Osteoblast (primary cell): ENCODE measurements around the gene CORO2A. TPM values are rescaled to one million over a fixed set of nuclear protein-coding genes. Genes with fewer than 3 reads are reported as not detected.

ENCODE experiments used
- DNase-seq: peaks from one replicate; pipeline ENCODE4 v3.0.0; 2011; ENCODE audit warnings: low spot score, mixed read lengths; ENCODE audit not compliant: insufficient read length; ENCODE audit errors: missing footprints
- H2AFZ ChIP-seq: 2 replicates; pipeline ENCODE4 v1.6.0; 2011; ENCODE audit warnings: mild to moderate bottlenecking, low read length
- H3K27ac ChIP-seq: 2 replicates; pipeline ENCODE4 v1.5.1; 2011; ENCODE audit warnings: mild to moderate bottlenecking, low read depth, low read length, moderate library complexity
- H3K27me3 ChIP-seq: 2 replicates; pipeline ENCODE4 v1.6.0; 2012; ENCODE audit warnings: mild to moderate bottlenecking, control low read depth, inconsistent platforms, low read length, moderate library complexity; ENCODE audit not compliant: insufficient read depth
- H3K36me3 ChIP-seq: 2 replicates; pipeline ENCODE4 v1.5.1; 2011; ENCODE audit warnings: mild to moderate bottlenecking, low read length, control low read depth, moderate library complexity; ENCODE audit not compliant: insufficient read depth
- H3K4me1 ChIP-seq: 2 replicates; pipeline ENCODE4 v1.5.1; 2011; ENCODE audit warnings: mild to moderate bottlenecking, low read length, control low read depth, moderate library complexity; ENCODE audit not compliant: insufficient read depth
- H3K4me2 ChIP-seq: 2 replicates; pipeline ENCODE4 v1.6.0; 2011; ENCODE audit warnings: mild to moderate bottlenecking, low read length; ENCODE audit not compliant: insufficient read depth
- H3K4me3 ChIP-seq: fragments of 200-600 bp; sonication (generic); 3 replicates; pipeline ENCODE4 v1.5.1; 2012; ENCODE audit warnings: mild to moderate bottlenecking, low read length, inconsistent platforms; ENCODE audit not compliant: insufficient read depth
- H3K79me2 ChIP-seq: 2 replicates; pipeline ENCODE4 v1.6.0; 2012; ENCODE audit warnings: mild to moderate bottlenecking, low read length, control low read depth, inconsistent platforms; ENCODE audit not compliant: insufficient read depth
- H3K9me3 ChIP-seq: 2 replicates; pipeline ENCODE4 v1.5.1; 2011; ENCODE audit warnings: low read depth, low read length, control low read depth
- H4K20me1 ChIP-seq: 2 replicates; pipeline ENCODE4 v1.6.0; 2012; ENCODE audit warnings: mild to moderate bottlenecking, low read length, control low read depth; ENCODE audit not compliant: insufficient read depth
- total RNA-seq: library from RNA; depleted of rRNA; stranded (reverse); fragments of >200 nt; gene quantifications from 2 replicates; pipeline ENCODE4 v1.2.3, GENCODE V29; 2012
- TF ChIP-seq, protein P1 (sequence below): IDR thresholded peaks from 2 replicates; pipeline ENCODE4 v1.5.1; 2011; ENCODE audit warnings: mild to moderate bottlenecking, low read depth, low read length, moderate library complexity; ENCODE audit errors: extremely low read depth

Gene CORO2A
- total RNA-seq, 1 donor, result 0.72 TPM

DNA sequence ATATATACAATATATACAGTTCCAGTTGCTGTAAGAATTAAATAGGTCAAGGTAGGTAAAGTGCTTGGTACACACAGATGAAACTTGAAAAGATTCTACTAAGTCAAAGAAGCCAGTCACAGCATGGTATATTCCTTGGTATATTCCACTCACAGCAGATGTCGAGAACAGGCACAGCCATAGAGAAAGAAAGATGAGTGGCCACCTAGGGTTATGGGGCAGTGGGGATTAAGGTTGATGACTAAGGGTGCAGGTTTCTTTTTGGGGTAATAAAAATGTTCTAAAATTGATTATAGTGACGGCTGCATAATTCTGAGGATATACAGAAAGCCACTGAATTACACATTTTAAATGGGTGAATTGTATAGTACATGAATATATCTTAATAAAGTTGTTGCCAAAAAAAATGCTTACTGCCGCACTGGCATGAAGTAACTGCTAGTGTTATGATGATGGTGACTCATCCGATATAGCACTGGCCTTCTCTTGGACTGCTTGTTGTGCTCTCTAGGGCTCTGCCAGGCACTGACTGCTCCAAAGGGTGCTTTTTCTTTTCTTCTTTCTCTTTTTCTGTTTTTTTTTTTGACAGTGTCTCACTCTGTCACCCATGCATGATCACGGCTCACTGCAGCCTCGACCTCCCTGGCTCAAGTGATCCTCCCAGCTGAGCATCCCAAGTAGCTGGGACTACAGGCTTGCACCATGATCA lies 39.5 kb upstream of the CORO2A start:
- peaks cover 18% of the 10 kb centered on the region for H3K4me1 ChIP-seq
- no peak overlapping the region for H3K4me3 ChIP-seq
- TF ChIP-seq, protein P1, sequence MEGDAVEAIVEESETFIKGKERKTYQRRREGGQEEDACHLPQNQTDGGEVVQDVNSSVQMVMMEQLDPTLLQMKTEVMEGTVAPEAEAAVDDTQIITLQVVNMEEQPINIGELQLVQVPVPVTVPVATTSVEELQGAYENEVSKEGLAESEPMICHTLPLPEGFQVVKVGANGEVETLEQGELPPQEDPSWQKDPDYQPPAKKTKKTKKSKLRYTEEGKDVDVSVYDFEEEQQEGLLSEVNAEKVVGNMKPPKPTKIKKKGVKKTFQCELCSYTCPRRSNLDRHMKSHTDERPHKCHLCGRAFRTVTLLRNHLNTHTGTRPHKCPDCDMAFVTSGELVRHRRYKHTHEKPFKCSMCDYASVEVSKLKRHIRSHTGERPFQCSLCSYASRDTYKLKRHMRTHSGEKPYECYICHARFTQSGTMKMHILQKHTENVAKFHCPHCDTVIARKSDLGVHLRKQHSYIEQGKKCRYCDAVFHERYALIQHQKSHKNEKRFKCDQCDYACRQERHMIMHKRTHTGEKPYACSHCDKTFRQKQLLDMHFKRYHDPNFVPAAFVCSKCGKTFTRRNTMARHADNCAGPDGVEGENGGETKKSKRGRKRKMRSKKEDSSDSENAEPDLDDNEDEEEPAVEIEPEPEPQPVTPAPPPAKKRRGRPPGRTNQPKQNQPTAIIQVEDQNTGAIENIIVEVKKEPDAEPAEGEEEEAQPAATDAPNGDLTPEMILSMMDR, result no peak
- H3K27me3 ChIP-seq, result no peaks in the 10 kb centered on the region
- H4K20me1 ChIP-seq, result no peaks in the 10 kb centered on the region
- H3K36me3 ChIP-seq, result peaks cover 78% of the 10 kb centered on the region
- DNase-seq, result peak; percentile 88
- H3K79me2 ChIP-seq, result peaks cover 38% of the 10 kb centered on the region
- no peaks in the 10 kb centered on the region for H3K9me3 ChIP-seq
- peak overlapping the region; percentile 65 for H3K27ac ChIP-seq
- no peak overlapping the region for H2AFZ ChIP-seq
- peak overlapping the region; percentile 41 for H3K4me2 ChIP-seq

DNA sequence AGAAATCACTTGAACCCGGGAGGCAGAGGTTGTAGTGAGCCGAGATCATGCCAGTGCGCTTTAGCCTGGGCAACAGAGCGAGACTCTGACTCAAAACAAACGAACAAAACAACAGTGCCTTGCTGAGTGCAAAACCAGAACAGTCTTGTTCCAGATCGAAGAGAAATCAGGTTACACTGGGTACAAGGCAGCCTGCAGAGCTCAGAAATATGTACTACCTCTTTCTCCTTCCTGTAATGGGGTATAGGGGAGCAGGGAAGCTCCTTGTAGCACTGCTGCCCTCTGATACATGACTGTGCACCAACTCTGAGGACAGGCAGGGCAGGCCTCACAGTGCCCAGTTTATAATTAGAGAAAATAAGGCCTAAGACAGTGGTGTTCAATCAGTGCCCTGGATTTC lies 38.4 kb upstream of the CORO2A start:
- H3K9me3 ChIP-seq, result no peaks in the 10 kb centered on the region
- no peak for DNase-seq
- H2AFZ ChIP-seq, result no peak overlapping the region
- H4K20me1 ChIP-seq, result no peaks in the 10 kb centered on the region
- peaks cover 22% of the 10 kb centered on the region for H3K4me1 ChIP-seq
- peak overlapping the region; percentile 44 for H3K27ac ChIP-seq
- H3K36me3 ChIP-seq, result peaks cover 87% of the 10 kb centered on the region
- H3K4me2 ChIP-seq, result no peak overlapping the region
- H3K4me3 ChIP-seq, result no peak overlapping the region
- TF ChIP-seq, protein P1, result no peak
- no peaks in the 10 kb centered on the region for H3K27me3 ChIP-seq
- peaks cover 31% of the 10 kb centered on the region for H3K79me2 ChIP-seq

DNA sequence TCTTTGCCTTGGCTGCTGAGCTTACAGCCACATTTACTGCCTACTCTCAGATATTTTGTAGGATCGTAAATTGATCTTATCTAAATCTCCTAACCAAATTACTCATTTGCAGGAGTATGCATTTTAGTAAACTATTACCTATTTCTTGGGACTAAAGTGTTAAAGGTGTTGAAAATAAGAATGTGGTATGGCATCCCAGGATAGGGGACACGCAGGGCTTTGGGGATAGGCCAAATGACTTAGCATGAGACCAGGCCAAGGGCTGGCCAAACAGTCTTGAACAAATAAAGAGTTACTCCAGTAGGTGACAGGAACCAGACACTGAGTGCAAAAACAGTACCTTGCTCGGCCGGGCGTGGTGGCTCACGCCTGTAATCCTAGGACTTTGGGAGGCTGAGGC lies 37.9 kb upstream of the CORO2A start:
- H2AFZ ChIP-seq, result no peak overlapping the region
- no peak overlapping the region for H3K4me2 ChIP-seq
- peaks cover 22% of the 10 kb centered on the region for H3K4me1 ChIP-seq
- H3K9me3 ChIP-seq, result no peaks in the 10 kb centered on the region
- H3K4me3 ChIP-seq, result no peak overlapping the region
- H3K27me3 ChIP-seq, result no peaks in the 10 kb centered on the region
- TF ChIP-seq, protein P1, result no peak
- H3K36me3 ChIP-seq, result peaks cover 89% of the 10 kb centered on the region
- peaks cover 28% of the 10 kb centered on the region for H3K79me2 ChIP-seq
- DNase-seq, result no peak
- peak overlapping the region; percentile 21 for H3K27ac ChIP-seq
- no peaks in the 10 kb centered on the region for H4K20me1 ChIP-seq

DNA sequence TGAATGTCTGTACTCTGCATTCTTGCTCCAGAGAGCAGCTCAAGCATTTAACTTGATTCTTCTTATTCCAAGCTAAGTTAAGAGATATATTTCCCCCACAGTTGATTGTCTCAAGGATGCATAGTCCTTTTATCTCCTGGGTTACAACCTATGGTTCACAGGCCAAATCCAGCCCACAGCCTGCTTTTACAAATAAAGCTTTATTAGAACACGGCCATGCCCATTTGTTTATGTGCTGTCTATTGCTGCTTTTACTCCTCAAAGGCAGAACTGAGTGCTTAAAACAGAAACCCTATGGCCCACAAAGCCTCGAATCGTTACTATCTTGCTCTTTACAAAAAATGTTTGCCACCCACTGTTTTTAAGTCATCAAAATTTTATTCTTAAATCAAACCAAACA lies 37.2 kb upstream of the CORO2A start:
- H3K36me3 ChIP-seq, result peaks cover 91% of the 10 kb centered on the region

More for the DNA sequence above, 37.2 kb upstream of the CORO2A start:
- DNase-seq, result no peak
- Histone ChIP-seq H3K27me3 (no peaks in the 10 kb centered on the region), H2AFZ (no peak overlapping the region), H3K4me3 (no peak overlapping the region), H3K4me2 (no peak overlapping the region), H4K20me1 (no peaks in the 10 kb centered on the region), H3K4me1 (peaks cover 24% of the 10 kb centered on the region), H3K9me3 (no peaks in the 10 kb centered on the region), H3K79me2 (peaks cover 24% of the 10 kb centered on the region), H3K27ac (peak overlapping the region; percentile 21)
- TF ChIP-seq, protein P1, result no peak
